Gastrocnemius medialis (tissue), 4 donors: ENCODE results near the gene CASP14. TPM values are rescaled to one million over a fixed set of nuclear protein-coding genes. Genes with fewer than 3 reads are reported as not detected.

ENCODE experiments used
- ATAC-seq, 2 donors: fragments of 150-250 bp; one replicate each; pipeline ENCODE4 v1.9.1; 2016
- DNase-seq, 2 donors: peaks; one replicate each; pipeline ENCODE4 v3.0.0-alpha.2; 2019
- H3K27ac ChIP-seq, 4 donors: fragments of 200-600 bp; sonication (generic); 1 replicate in 1 of 4; 2 replicates in 3 of 4; pipeline ENCODE4 v1.5.1; 2016 to 2018; ENCODE audit warnings: mild to moderate bottlenecking in 2 of 4, moderate library complexity in 1 of 4
- H3K27me3 ChIP-seq, 3 donors: fragments of 200-600 bp; sonication (generic) in 2 of 3; 1 replicate in 1 of 3; 2 replicates in 2 of 3; pipeline versions ENCODE4 v1.5.1 to v1.6.0; 2016 to 2019; ENCODE audit warnings: mild to moderate bottlenecking in 1 of 3, moderate library complexity in 1 of 3
- H3K36me3 ChIP-seq, 2 donors: fragments of 200-600 bp; sonication (generic) in 1 of 2; one replicate each; pipeline ENCODE4 v1.5.1; 2017 to 2018
- H3K4me1 ChIP-seq, 2 donors: fragments of 200-600 bp; sonication (generic) in 1 of 2; one replicate each; pipeline ENCODE4 v1.5.1; 2016 to 2017; ENCODE audit warnings: mild to moderate bottlenecking in 2 of 2
- H3K4me3 ChIP-seq, 4 donors: fragments of 200-600 bp; sonication (generic) in 3 of 4; 1 replicate in 1 of 4; 2 replicates in 3 of 4; pipeline ENCODE4 v1.5.1; 2016 to 2019; ENCODE audit warnings: mild to moderate bottlenecking in 2 of 4
- H3K9me3 ChIP-seq, 3 donors: fragments of 200-600 bp; sonication (generic) in 2 of 3; 1 replicate in 1 of 3; 2 replicates in 2 of 3; pipeline ENCODE4 v1.5.1; 2016 to 2019
- POLR2A ChIP-seq, 2 donors: fragments of 450-650 bp; IDR thresholded peaks; one replicate each; pipeline ENCODE4 v1.6.1; 2017; ENCODE audit warnings: antibody characterized with exemption in 2 of 2, mild to moderate bottlenecking in 2 of 2, moderate library complexity in 2 of 2
- in situ Hi-C, 4 donors: fragments of 200-750 bp; cut with MboI; loops; one replicate each; pipeline versions ENCODE4 v1.15.0 to v1.8.0; 2017; ENCODE audit warnings: low sequenced_read_pairs in 4 of 4
- intact Hi-C: fragments of 100-400 bp; cut with DNase I; formaldehyde crosslinking; loops from one replicate; pipeline ENCODE4 v1.15.1; 2023; ENCODE audit warnings: low total_unique reads
- total RNA-seq, 4 donors: library from RNA; depleted of rRNA; stranded (reverse); fragments of >200 nt; gene quantifications; one replicate each; pipeline versions ENCODE4 v1.1.0 to v1.2.3, GENCODE V29; 2016
- TF ChIP-seq, protein P1 (sequence below), 5 experiments: fragments of 450-650 bp in 3 of 5; fragments of 200-600 bp in 2 of 5; sonication (generic) in 2 of 5; IDR thresholded peaks in 4 of 5; conservative IDR thresholded peaks in 1 of 5; 1 replicate in 4 of 5; 2 replicates in 1 of 5; pipeline ENCODE4 v1.5.1; 2016 to 2019; ENCODE audit warnings: antibody characterized with exemption in 5 of 5, mild to moderate bottlenecking in 3 of 5, moderate library complexity in 3 of 5

Gene CASP14
- total RNA-seq, 4 donors from 2014 or later = not detected

- TF ChIP-seq POLR2A (IDR thresholded peaks at IDR 0.05) = no peak
- TF ChIP-seq, protein P1, sequence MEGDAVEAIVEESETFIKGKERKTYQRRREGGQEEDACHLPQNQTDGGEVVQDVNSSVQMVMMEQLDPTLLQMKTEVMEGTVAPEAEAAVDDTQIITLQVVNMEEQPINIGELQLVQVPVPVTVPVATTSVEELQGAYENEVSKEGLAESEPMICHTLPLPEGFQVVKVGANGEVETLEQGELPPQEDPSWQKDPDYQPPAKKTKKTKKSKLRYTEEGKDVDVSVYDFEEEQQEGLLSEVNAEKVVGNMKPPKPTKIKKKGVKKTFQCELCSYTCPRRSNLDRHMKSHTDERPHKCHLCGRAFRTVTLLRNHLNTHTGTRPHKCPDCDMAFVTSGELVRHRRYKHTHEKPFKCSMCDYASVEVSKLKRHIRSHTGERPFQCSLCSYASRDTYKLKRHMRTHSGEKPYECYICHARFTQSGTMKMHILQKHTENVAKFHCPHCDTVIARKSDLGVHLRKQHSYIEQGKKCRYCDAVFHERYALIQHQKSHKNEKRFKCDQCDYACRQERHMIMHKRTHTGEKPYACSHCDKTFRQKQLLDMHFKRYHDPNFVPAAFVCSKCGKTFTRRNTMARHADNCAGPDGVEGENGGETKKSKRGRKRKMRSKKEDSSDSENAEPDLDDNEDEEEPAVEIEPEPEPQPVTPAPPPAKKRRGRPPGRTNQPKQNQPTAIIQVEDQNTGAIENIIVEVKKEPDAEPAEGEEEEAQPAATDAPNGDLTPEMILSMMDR (IDR thresholded peaks at IDR 0.05 in 4 of 5, conservative IDR thresholded peaks at IDR 0.05 in 1 of 5) = no peak
- peaks cover 0 to 2% (median 0%) of the 10 kb centered on the region in 3 donors for H3K27me3 ChIP-seq
- ATAC-seq = no peak
- H3K4me1 ChIP-seq = no peaks in the 10 kb centered on the region
- no peak overlapping the region for H3K4me3 ChIP-seq
- in situ Hi-C loops (no loop called here), intact Hi-C loops (no loop called here)
- no peak for DNase-seq
- H3K36me3 ChIP-seq = no peaks in the 10 kb centered on the region
- H3K9me3 ChIP-seq = no peaks in the 10 kb centered on the region
- H3K27ac ChIP-seq = no peak overlapping the region
These were observed 27.8 kb upstream of the CASP14 start for GRCh38 chr19:15021286-15022007.

DNA sequence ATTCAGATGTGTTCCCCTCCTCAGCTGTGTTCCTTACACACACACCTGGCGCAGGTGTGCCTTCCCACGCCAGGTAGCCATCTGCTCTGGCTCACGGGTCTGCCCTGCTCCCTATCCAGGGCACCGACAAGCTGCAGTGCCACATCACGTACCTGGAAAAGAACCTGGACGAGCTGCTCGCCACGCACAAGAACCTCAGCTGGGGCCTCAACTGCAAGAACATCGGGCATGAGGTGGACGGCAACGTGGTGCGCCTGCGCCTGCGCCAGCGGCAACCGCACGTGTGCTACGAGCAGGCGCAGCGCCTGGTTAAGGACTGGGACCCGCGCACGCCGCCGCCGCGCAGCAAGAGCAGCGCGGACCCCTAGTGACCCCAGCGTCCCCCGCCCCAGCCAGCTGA is 26.5 kb upstream of the CASP14 start:
- ATAC-seq (no peak), DNase-seq (no peak)
- H3K27me3 ChIP-seq = peaks cover 0 to 2% (median 0%) of the 10 kb centered on the region in 3 donors
- H3K4me3 ChIP-seq = no peak overlapping the region
- no peak overlapping the region for H3K27ac ChIP-seq
- no peaks in the 10 kb centered on the region for H3K4me1 ChIP-seq
- in situ Hi-C loops (no loop called here), intact Hi-C loops (no loop called here)
- H3K9me3 ChIP-seq = no peaks in the 10 kb centered on the region
- H3K36me3 ChIP-seq = no peaks in the 10 kb centered on the region
- TF ChIP-seq, protein P1 (IDR thresholded peaks at IDR 0.05 in 4 of 5, conservative IDR thresholded peaks at IDR 0.05 in 1 of 5) = no peak
- no peak for TF ChIP-seq POLR2A (IDR thresholded peaks at IDR 0.05)

GRCh38 chr19:15025217-15025616 is 24.1 kb upstream of the CASP14 start:
- in situ Hi-C loops = no loop called here
- Histone ChIP-seq H3K27ac (no peak overlapping the region), H3K9me3 (no peaks in the 10 kb centered on the region), H3K4me3 (no peak overlapping the region), H3K27me3 (peaks cover 0 to 2% (median 0%) of the 10 kb centered on the region in 3 donors), H3K36me3 (no peaks in the 10 kb centered on the region), H3K4me1 (no peaks in the 10 kb centered on the region)
- intact Hi-C loops = no loop called here
- DNase-seq (no peak), ATAC-seq (no peak)
- no peak for TF ChIP-seq POLR2A (IDR thresholded peaks at IDR 0.05)
- TF ChIP-seq, protein P1 (IDR thresholded peaks at IDR 0.05 in 4 of 5, conservative IDR thresholded peaks at IDR 0.05 in 1 of 5) = no peak

GRCh38 chr19:15028490-15028889 is 20.8 kb upstream of the CASP14 start:
- Histone ChIP-seq H3K27ac (no peak overlapping the region), H3K9me3 (no peaks in the 10 kb centered on the region), H3K4me1 (no peaks in the 10 kb centered on the region), H3K27me3 (no peaks in the 10 kb centered on the region), H3K4me3 (no peak overlapping the region), H3K36me3 (no peaks in the 10 kb centered on the region)
- intact Hi-C loops (no loop called here), in situ Hi-C loops (no loop called here)
- no peak for DNase-seq
- no peak for TF ChIP-seq POLR2A (IDR thresholded peaks at IDR 0.05)
- no peak for ATAC-seq

GRCh38 chr19:15031675-15032074 is 17.6 kb upstream of the CASP14 start:
- no peak for DNase-seq
- no peak for ATAC-seq
- H3K27me3 ChIP-seq = no peaks in the 10 kb centered on the region
- H3K9me3 ChIP-seq = no peaks in the 10 kb centered on the region
- TF ChIP-seq, protein P1 (IDR thresholded peaks at IDR 0.05 in 4 of 5, conservative IDR thresholded peaks at IDR 0.05 in 1 of 5) = no peak
- TF ChIP-seq POLR2A (IDR thresholded peaks at IDR 0.05) = no peak
- in situ Hi-C loops = no loop called here
- intact Hi-C loops = no loop called here
- H3K27ac ChIP-seq = no peak overlapping the region
- no peaks in the 10 kb centered on the region for H3K36me3 ChIP-seq
- H3K4me1 ChIP-seq = no peaks in the 10 kb centered on the region
- H3K4me3 ChIP-seq = no peak overlapping the region
